HepG2 (cell line): ENCODE measurements around the gene NSD2. TPM values are rescaled to one million over a fixed set of nuclear protein-coding genes. Genes with fewer than 3 reads are reported as not detected.
A peak's percentile ranks its signal among the peaks of the same experiment; 100 is the strongest.

Experiments used
- BORCS8-MEF2B ChIP-seq: sonication (generic); formaldehyde crosslinking; IDR thresholded peaks from 2 replicates; pipeline ENCODE4 v1.8.0; 2022; ENCODE audit warnings: mild to moderate bottlenecking, missing genetic modification reagents
- CEBPZ ChIP-seq: IDR thresholded peaks from 2 replicates; pipeline ENCODE4 v1.6.1; 2012; ENCODE audit warnings: low read length, improper control_type of control experiment
- KDM1A ChIP-seq: IDR thresholded peaks from 2 replicates; pipeline ENCODE4 v1.6.1; 2016; ENCODE audit warnings: missing compliant biosample characterization
- LRRFIP1 ChIP-seq: sonication (generic); formaldehyde crosslinking; conservative IDR thresholded peaks from 2 replicates; pipeline ENCODE4 v1.4.0; 2020; ENCODE audit warnings: missing genetic modification reagents
- PAXIP1 ChIP-seq: sonication (generic); formaldehyde crosslinking; conservative IDR thresholded peaks from 2 replicates; pipeline ENCODE4 v1.4.0; 2020; ENCODE audit warnings: mild to moderate bottlenecking, missing genetic modification reagents, moderate library complexity
- PRDM10 ChIP-seq: sonication (generic); formaldehyde crosslinking; IDR thresholded peaks from 2 replicates; pipeline ENCODE4 v1.4.0; 2020; ENCODE audit warnings: low read depth, missing genetic modification reagents
- RARA ChIP-seq: IDR thresholded peaks from 2 replicates; pipeline ENCODE4 v1.6.1; 2016; ENCODE audit warnings: missing genetic modification reagents, missing compliant biosample characterization
- SMC3 ChIP-seq: IDR thresholded peaks from 2 replicates; pipeline ENCODE4 v1.6.1; 2011; ENCODE audit warnings: low read length, improper control_type of control experiment
- TBX3 ChIP-seq: fragments of 450-650 bp; IDR thresholded peaks from 2 replicates; pipeline ENCODE4 v1.6.1; 2017; ENCODE audit warnings: antibody characterized with exemption, mild to moderate bottlenecking, inconsistent platforms, borderline replicate concordance
- ZNF160 ChIP-seq: sonication (generic); formaldehyde crosslinking; IDR thresholded peaks from 2 replicates; pipeline ENCODE4 v1.8.0; 2022; ENCODE audit warnings: mild to moderate bottlenecking, inconsistent platforms, missing genetic modification reagents
- ZNF333 ChIP-seq: sonication (generic); formaldehyde crosslinking; IDR thresholded peaks from 2 replicates; pipeline ENCODE4 v1.4.0; 2020; ENCODE audit warnings: mild to moderate bottlenecking, missing genetic modification reagents, borderline replicate concordance
- ZNF343 ChIP-seq: sonication (generic); formaldehyde crosslinking; IDR thresholded peaks from 2 replicates; pipeline ENCODE4 v1.4.0; 2020; ENCODE audit warnings: mild to moderate bottlenecking, missing genetic modification reagents
- ZNF350 ChIP-seq: sonication (generic); formaldehyde crosslinking; IDR thresholded peaks from 2 replicates; pipeline ENCODE4 v1.4.0; 2020; ENCODE audit warnings: mild to moderate bottlenecking, low read depth, missing genetic modification reagents, borderline replicate concordance
- ZNF446 ChIP-seq: sonication (generic); formaldehyde crosslinking; IDR thresholded peaks from 2 replicates; pipeline ENCODE4 v1.5.0; 2020; ENCODE audit warnings: mild to moderate bottlenecking, missing genetic modification reagents
- ZNF589 ChIP-seq: sonication (generic); formaldehyde crosslinking; conservative IDR thresholded peaks from 2 replicates; pipeline ENCODE4 v1.8.0; 2022; ENCODE audit warnings: mild to moderate bottlenecking, moderate library complexity, missing genetic modification reagents
- ZSCAN30 ChIP-seq: sonication (generic); formaldehyde crosslinking; IDR thresholded peaks from 2 replicates; pipeline ENCODE4 v1.5.0; 2020; ENCODE audit warnings: mild to moderate bottlenecking, missing genetic modification reagents
- polyA plus RNA-seq, 8 experiments: library from polyadenylated mRNA; depleted of rRNA in 3 of 8; stranded (reverse) in 7 of 8; unstranded in 1 of 8; fragments of >200 nt; fragmentation: Illumina TruSeq in 4 of 8; extraction: Trizol in 4 of 8; gene quantifications; 2 replicates each; pipeline versions ENCODE4 v1.2.1 to v1.2.3, GENCODE V29; 2011 to 2016; ENCODE audit warnings: low read depth in 4 of 8, missing spikeins in 1 of 8, mixed read lengths in 1 of 8; ENCODE audit not compliant: insufficient read depth in 1 of 8
- total RNA-seq, 5 experiments: library from RNA; depleted of rRNA; stranded (reverse); fragments of >200 nt; fragmentation: Illumina TruSeq; extraction: Trizol; gene quantifications; 2 replicates each; pipeline ENCODE4 v1.2.3, GENCODE V29; 2016; ENCODE audit warnings: low read depth in 1 of 5

NSD2 gene
- total and polyA plus RNA-seq, 2 of the 13 experiments (the other 11 are each of a cell fraction or from before 2014, with no cell fraction given), result 22.0 to 65.9 TPM

- TF ChIP-seq CEBPZ (no peak), ZSCAN30 (no peak), ZNF160 (CRISPR knock-in tag) (no peak; the same call in 1 of the 2 replicates), ZNF343 (CRISPR knock-in tag) (peak; percentile 68), RARA (peak; percentile 22), KDM1A (CRISPR knock-in tag) (no peak), SMC3 (no peak), ZNF333 (CRISPR knock-in tag) (peak; percentile 45; the same call in 1 of the 2 replicates), PRDM10 (peak; percentile 35; the same call in 1 of the 2 replicates), ZNF446 (CRISPR knock-in tag) (peak; percentile 97), BORCS8-MEF2B (CRISPR knock-in tag) (peak; percentile 71), TBX3 (peak; percentile 75), LRRFIP1 (no peak), ZNF350 (peak; percentile 87; the same call in 1 of the 2 replicates), PAXIP1 (CRISPR knock-in tag) (peak; percentile 25), ZNF589 (CRISPR knock-in tag) (peak; percentile 70; the same call in 1 of the 2 replicates)
Observed at GRCh38 chr4:2008921-2009650, 137.9 kb downstream of the NSD2 start, which contains the start of gene NELFA (continued).
